AG08395 (cell line): ENCODE data around the gene GPC6.

Source experiments
- DNase-seq: peaks from one replicate; pipeline ENCODE4 v3.0.0; 2012; ENCODE audit warnings: mixed read lengths, low spot score

Gene GPC6

DNA sequence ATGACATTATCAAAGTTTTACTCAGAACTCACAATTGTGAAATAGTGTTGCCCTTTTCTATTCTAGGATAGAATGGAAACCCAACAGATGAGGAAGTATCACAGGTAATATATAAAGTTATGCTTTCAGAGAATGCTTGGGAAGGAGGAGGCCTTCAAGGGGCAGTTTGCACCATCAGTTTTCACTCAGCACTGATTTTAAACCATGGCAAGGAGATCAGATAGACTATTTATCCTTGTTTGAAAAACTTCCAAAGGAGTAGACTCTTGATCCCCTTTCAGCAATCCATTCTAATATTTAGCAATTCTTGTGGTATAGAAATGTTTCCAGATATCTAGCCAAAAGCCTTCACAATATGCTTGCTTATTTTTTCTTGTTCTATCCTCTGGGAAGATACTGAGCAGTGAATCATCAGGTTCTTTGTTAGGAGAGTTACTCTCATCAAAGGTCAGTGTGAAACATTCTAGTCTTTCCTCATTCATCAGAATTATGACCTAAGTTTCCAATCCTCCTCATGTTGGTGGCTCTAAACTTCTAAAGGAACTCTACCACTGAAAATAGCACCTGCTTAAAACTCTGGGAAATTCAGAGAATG, 3.8 kb downstream of the GPC6 start:
- peak; percentile 61 for DNase-seq

GRCh38 chr13:93231867-93232266, 5.3 kb downstream of the GPC6 start:
- no peak for DNase-seq

- no peak for DNase-seq
Observed at GRCh38 chr13:93233997-93234416, 7.4 kb downstream of the GPC6 start.

DNA sequence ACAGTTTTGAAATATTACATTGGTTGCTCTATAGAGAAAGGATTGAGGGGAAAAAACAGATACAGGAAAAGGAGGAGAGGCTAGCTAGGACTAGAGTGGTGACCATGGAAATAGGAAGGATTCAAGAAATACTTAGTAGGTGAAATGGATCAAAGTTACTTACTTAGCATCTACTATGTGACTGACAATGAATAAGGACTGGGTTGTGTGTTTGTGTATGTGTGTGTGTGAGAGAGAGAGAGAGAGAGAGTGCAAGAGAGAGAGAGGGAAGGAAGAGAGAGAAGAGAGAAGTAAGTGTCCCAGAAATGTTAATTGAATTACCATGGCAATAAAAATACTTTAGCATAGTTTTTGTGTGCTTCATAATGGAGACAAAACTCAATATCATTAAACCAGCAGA, 7.9 kb downstream of the GPC6 start:
- DNase-seq = no peak

DNA sequence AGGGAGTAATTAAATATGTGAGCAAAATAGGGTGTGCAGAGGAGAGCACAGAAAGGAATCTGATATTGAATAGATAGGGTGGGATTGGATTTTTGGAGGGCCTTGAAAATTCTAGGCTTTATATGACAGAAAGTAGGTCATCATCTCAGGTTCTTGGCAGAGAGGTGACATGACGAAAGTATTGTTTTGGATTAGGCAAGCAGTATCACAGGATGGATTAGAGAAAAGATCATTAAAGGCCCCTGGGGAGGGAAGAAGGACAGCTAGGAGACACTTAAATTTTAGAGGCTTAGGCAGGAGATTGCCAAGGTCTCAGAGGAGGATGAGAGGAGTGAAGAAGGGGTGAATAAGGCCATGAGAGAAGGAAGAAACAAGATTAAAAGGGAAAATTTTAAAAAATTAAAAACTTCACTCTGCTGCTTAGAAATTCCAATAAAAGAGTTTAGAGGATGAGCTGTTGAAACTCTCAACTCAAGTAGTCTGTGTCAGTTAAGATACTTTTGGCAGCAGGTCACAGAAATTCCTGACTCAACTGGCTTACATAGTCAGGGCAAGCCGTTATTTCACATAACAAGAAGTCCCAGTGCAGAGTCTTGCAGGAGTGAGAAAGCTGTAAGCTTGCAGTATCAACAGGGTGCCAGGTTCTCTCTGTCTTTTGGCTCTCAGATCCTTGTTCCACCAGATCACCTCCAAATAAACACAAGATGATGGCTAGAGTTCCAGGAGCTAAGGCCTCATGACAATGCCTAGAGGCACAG, 8.8 kb downstream of the GPC6 start:
- DNase-seq = peak; percentile 38

DNA sequence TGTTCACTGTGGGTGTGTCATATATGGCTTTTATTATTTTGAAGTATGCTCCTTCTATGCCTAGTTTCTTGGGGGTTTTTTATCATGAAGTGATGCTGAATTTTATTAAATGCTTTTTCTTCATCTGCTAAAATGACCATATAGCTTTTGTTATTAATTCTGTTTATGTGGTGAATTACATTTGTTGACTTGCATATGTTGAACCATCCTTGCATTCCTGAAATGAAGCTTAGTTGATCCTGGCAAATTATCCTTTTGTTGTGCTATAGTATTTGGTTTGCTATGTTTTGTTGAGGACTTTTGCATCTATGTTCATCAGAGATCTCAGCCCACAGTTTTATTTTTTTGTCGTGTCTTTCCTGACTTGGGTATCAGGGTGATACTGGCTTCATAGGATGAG, 12.1 kb downstream of the GPC6 start:
- DNase-seq = no peak

DNA sequence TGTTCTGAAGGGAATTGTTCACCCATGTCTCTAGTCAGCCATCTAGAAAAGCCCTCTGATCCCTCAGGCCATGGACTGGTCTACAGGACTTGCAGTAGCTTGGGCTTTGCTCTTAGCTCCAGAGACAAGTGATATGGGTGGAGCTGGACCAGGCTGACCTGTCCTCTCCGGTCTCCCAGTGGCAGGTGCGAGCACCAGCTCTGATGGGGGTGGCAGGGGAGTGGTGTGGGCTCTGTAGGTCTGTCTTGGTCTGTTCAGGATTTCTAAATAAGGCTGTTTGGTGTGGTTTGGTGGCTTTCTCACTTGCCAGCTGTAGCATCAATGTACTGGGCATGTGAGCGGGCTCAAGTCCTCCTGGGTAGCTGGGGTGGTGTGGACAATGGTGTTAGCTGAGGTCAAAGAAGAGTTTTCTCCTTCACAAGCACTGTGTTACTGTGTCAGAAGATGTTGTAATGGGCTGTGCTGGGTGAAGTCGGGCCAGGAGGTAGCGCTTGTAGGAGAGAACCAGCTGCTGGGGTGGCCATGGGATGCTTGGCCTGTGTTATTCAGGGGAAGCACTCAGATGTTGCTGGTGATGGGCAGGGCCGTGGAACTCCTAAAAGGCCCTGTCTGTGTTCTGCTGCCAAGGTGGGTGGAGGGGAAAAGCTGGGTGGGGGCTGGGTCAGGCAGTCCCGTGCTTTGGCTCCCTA, 16.9 kb downstream of the GPC6 start:
- DNase-seq = no peak

- peak; percentile 59 for DNase-seq
Observed at GRCh38 chr13:93244141-93244917, 17.7 kb downstream of the GPC6 start.

GRCh38 chr13:93244918-93245280, 18.3 kb downstream of the GPC6 start:
- peak; percentile 65 for DNase-seq

- DNase-seq = no peak
Observed at GRCh38 chr13:93246069-93246468, 19.5 kb downstream of the GPC6 start.

DNA sequence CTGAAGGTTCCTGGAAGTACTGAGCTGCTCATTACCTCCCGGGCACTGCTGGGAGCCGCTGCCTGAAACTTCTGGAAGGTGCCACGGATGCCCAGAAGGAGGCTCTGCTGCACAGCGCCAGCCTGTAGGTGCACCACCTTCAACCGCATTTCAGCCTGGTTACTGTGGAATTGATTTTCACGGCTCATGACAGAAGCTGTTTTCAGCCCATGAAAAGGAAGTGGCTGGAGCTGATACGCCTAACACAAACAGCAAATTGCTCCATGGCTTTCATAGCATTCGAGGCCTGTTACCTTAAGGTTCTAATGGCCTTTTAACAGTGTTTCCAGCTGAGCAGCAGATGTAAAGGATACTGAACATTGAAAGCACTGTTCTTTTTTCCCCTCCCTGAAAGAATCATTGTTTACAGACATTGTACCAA, 22.0 kb downstream of the GPC6 start:
- no peak for DNase-seq

DNA sequence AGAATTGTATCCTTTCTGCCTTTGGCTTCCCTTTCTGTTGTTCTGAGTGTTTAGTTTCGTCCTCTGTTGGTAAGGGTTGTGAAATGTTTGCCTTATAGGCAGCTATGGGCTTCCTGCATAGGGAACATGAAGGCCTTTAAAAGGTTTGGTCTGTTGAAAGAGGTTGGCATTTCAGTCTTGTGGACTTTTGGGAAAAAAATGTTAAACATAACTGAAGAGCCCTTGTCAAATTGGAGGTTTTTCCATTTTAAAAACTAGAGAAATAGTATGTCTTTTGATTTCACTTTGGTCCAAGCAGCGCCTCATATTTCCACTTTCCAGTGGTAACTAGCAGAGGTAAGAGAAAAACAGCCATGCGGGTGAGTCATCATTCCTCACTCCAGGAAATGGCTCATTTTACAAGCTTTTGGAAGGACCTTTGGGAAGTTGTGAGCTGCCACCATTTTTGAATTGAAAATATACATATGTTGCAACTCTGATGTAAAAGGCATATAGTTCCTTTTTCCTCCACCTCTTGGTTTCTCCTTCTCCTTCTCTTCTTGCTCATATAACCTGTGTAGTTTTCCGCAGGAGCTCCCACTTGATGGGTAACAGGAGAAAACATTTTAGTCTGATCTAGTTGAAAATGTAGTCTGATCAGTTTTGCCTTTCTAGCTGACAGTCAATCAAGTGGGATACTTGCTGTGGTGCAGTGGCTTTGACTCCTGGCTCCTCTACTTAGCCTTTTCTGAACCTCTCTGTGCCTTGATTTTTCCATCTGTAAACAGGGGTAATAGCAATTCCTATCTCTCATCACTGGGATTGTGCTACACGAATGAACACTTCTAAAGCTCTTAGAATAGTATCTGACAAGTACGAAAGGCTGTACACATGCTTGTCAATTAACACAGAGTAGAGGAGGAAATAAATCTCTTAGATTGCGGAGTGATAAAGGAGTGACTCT, 23.0 kb downstream of the GPC6 start:
- DNase-seq = peak; percentile 55

DNA sequence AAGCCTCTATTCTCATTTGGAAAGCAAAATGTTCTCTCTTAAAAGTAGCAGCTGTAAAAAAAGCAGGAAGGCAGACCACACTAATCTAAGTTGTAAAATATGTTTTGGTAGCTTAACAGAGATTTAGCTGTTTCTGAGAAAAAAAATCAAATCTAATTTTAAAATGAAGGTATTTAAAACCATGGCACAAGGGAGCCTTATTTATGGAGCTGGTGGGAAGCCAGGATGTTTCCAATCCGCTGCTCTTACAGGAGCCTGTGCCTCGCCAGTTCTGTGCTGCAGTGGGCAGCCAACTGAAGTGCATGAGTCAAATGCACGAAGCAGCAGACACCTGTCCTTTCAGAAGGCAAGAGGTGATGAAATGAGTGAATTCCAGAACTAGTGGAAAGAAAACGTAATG, 28.2 kb downstream of the GPC6 start:
- DNase-seq = no peak

DNA sequence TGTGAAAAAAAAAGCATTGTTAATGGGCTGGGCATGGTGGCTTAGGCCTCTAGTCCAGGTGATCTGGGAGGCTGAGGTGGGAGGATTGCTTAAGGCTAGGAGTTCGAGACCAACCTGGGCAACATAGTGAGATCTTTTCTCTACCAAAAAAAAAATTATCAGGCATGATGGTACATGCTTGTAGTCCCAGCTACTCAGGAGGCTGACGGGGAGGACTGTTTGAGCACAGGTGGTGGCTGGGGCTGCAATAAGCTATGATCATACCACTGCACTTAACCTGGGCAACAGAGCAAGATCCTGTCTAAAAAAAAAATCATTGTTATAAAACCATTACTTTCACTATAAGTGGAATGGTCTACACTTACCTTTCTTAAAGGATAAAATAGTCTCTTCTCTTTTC, 30.4 kb downstream of the GPC6 start:
- DNase-seq = no peak

- no peak for DNase-seq
Observed at GRCh38 chr13:93259527-93260080, 33.0 kb downstream of the GPC6 start.

DNA sequence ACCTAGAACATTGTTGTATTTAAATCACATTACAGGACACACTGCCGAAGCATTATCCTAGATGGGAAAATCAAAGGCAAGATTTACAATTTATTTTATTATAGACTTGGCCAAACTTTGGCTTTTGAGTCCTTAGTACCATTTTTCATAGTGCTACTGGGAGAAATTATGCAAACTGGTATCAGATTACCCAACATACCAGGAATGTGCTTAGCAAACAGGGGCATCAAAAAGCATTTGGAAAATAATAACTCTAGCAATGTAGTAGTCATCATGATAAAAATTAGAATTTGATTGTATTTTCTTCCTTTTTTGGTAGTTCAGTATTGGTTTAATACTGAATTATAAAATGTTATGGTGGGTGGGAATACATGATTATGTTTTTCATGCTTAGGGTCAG, 34.0 kb downstream of the GPC6 start:
- peak; percentile 11 for DNase-seq

DNA sequence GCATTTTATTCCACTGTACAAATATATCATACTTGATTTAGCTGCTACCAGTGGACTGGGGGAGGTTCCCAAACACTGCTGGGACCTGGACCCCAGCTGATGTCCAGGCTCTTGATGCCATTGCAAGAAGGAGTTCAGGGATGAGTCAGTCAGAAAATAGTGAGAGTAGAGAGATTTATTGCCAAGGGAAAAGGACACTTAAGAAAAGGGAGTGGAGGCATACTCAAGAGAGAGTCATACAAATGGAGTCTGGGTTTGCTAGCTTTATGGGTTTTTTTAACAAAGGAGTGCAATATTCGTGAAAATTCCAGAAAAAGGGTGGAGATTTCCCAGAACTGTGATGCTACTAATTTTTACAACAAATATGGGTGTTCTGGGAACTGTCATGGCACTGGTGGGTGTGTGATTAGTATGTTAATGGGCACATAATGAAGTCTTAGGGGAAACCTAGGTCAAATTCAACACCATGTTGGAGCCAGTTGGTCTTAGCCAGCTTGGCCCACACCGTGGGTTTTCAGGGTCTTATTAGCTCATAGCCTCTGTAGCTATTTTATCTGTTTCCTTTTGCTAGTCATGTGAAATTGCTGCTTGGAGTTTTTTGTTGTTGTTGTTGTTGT, 36.2 kb downstream of the GPC6 start:
- DNase-seq = peak; percentile 63

GRCh38 chr13:93264876-93265275, 38.3 kb downstream of the GPC6 start:
- DNase-seq = no peak

GRCh38 chr13:93265800-93266199, 39.2 kb downstream of the GPC6 start:
- no peak for DNase-seq

DNA sequence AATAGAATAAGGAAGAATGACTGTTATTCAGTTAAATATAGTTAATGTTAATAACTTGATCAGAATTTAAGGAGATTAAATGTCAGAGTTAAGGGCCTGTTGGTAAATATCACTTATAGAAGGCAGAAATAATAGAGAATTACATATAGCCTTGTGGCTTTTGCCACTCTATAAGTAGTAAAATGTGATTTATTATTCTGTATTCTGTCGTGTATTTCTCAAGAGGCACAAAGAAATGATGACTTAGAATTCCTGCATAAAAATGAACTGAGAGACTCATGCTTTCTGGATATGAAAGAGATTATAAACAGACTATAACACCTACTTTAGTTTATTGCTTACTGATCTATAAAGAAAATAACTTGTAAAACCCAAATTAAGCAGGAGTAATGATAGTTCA, 40.1 kb downstream of the GPC6 start:
- no peak for DNase-seq
